Lung (tissue), 12 donors: ENCODE data around the gene CUEDC2. TPM values are rescaled to one million over a fixed set of nuclear protein-coding genes. Genes with fewer than 3 reads are reported as not detected.
A peak's percentile ranks its signal among the peaks of the same experiment; 100 is the strongest.

Experiments used
- ATAC-seq: fragments of 200-7000 bp; cut with Tn5 transposase; one replicate; pipeline ENCODE4 v1.9.1; 2020; ENCODE audit warnings: moderate number of reproducible peaks; ENCODE audit not compliant: insufficient read depth, low FRiP score
- DNase-seq, 3 donors: peaks; one replicate each; pipeline ENCODE4 v3.0.0-alpha.2; 2013 to 2017
- H3K27ac ChIP-seq, 2 donors: one replicate each; pipeline ENCODE4 v1.5.1; 2013; ENCODE audit warnings: mild to moderate bottlenecking in 2 of 2, moderate library complexity in 2 of 2, control low read depth in 1 of 2, inconsistent platforms in 1 of 2, low read depth in 1 of 2, low read length in 1 of 2
- H3K27me3 ChIP-seq, 3 donors: one replicate each; pipeline ENCODE4 v1.5.1; 2013; ENCODE audit warnings: low read length in 2 of 3; ENCODE audit not compliant: control insufficient read depth in 3 of 3, insufficient read depth in 3 of 3
- H3K36me3 ChIP-seq, 4 donors: one replicate each; pipeline ENCODE4 v1.5.1; 2013; ENCODE audit warnings: low read length in 4 of 4, mild to moderate bottlenecking in 1 of 4, moderate library complexity in 1 of 4; ENCODE audit not compliant: control insufficient read depth in 4 of 4, insufficient read depth in 4 of 4
- H3K4me1 ChIP-seq, 5 donors: one replicate each; pipeline ENCODE4 v1.5.1; 2013; ENCODE audit warnings: low read length in 5 of 5, mild to moderate bottlenecking in 2 of 5, moderate library complexity in 1 of 5; ENCODE audit not compliant: control insufficient read depth in 5 of 5, insufficient read depth in 5 of 5
- H3K4me3 ChIP-seq: one replicate; pipeline ENCODE4 v1.5.1; 2013; ENCODE audit warnings: mild to moderate bottlenecking, control low read depth, moderate library complexity
- H3K9ac ChIP-seq, 2 donors: one replicate each; pipeline ENCODE4 v1.5.1; 2013; ENCODE audit warnings: low read length in 2 of 2, control low read depth in 1 of 2; ENCODE audit not compliant: insufficient read depth in 1 of 2
- H3K9me3 ChIP-seq, 4 donors: one replicate each; pipeline ENCODE4 v1.5.1; 2013; ENCODE audit warnings: low read length in 3 of 4, mild to moderate bottlenecking in 1 of 4, moderate library complexity in 1 of 4; ENCODE audit not compliant: control insufficient read depth in 4 of 4, insufficient read depth in 3 of 4
- WGBS, 2 donors: extraction: QIAGEN DNeasy Blood & Tissue Kit; methylation state at CpG; one replicate each; pipeline ENCODE4 v1.1.7; 2013; 5-methylcytosine and 5-hydroxymethylcytosine counted together
- polyA plus RNA-seq, 2 donors: library from polyadenylated mRNA; stranded (reverse); fragments of 200-250 nt; gene quantifications; one replicate each; pipeline ENCODE4 v1.2.1, GENCODE V29; 2013
- total RNA-seq, 2 donors: library from RNA; depleted of rRNA in 1 of 2; stranded (reverse); fragments of >200 nt in 1 of 2; gene quantifications; one replicate each; pipeline ENCODE4 v1.2.1, GENCODE V29; 2014 to 2021
- TF ChIP-seq, protein P1 (sequence below): IDR thresholded peaks from 2 replicates; pipeline ENCODE4 v1.5.1; 2012; ENCODE audit warnings: mild to moderate bottlenecking; ENCODE audit errors: control extremely low read depth, extremely low read depth
- donor health status: control.
- donor health status: control.
- donor health status: Bipolar disorder and iron deficiency.
- donor health status: healthy.
- donor health status: DM: yes; HTN: yes; CAD: no.

CUEDC2 gene
- total and polyA plus RNA-seq, 4 donors: 33.4 to 63.8 (median 44.1) TPM

DNA sequence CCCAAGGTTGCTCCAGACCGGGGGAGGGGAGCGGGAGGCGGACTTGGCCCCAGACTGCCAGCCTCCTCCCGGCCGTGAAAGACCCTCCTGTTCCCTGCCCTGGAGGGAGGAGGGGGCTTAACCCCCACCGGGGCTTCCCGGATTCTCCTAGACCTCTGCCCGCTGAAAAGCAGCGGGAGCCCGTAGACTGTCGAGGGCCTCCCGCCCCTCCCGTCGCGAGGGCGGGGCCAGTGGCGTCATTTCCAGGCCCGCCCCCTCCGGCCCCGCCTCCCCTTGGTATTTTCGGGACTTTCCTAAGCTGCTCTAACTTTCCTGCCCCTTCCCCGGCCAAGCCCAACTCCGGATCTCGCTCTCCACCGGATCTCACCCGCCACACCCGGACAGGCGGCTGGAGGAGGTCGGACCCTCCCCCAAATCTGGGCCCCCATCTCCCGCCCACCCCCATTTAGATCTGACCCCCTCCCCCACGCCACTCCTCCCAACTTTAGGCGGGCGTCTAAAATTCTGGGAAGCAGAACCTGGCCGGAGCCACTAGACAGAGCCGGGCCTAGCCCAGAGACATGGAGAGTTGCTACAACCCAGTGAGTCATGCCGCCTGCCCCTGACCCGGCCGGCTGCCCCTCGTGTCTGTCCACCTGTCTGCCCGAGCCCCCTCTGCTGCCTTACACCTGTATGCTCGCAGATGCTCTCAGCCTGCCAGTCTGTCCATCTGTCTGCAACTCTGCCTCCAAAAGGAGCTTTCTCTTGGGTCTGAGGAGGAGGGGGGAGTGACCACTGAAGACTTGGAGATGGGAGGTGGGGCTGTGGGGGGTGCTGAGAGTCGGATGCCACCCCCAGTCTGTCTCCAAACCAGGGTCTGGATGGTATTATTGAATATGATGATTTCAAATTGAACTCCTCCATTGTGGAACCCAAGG lies 36.7 kb downstream of the CUEDC2 start, which contains the start of gene NFKB2:
Gene NFKB2 (plus strand): TSS at position 306 of the 917 bp plus-strand sequence. CDS start 255 bp downstream, at position 561.
- WGBS, 2 donors: 1% methylated on average over 41 to 42 of the region's 42 CpGs
- H3K36me3 ChIP-seq: peaks cover 0 to 13% (median 0%) of the 10 kb centered on the region in 4 donors

GRCh38 chr10:102394801-102395399 lies 37.5 kb downstream of the CUEDC2 start:
- peak overlapping the region; percentile 56 for H3K4me3 ChIP-seq
- no peak for ATAC-seq
- H3K9me3 ChIP-seq: no peaks in the 10 kb centered on the region
- H3K9ac ChIP-seq: peak overlapping the region; percentile 71 to 76
- peaks cover 0 to 11% (median 0%) of the 10 kb centered on the region in 4 donors for H3K36me3 ChIP-seq
- TF ChIP-seq, protein P1, sequence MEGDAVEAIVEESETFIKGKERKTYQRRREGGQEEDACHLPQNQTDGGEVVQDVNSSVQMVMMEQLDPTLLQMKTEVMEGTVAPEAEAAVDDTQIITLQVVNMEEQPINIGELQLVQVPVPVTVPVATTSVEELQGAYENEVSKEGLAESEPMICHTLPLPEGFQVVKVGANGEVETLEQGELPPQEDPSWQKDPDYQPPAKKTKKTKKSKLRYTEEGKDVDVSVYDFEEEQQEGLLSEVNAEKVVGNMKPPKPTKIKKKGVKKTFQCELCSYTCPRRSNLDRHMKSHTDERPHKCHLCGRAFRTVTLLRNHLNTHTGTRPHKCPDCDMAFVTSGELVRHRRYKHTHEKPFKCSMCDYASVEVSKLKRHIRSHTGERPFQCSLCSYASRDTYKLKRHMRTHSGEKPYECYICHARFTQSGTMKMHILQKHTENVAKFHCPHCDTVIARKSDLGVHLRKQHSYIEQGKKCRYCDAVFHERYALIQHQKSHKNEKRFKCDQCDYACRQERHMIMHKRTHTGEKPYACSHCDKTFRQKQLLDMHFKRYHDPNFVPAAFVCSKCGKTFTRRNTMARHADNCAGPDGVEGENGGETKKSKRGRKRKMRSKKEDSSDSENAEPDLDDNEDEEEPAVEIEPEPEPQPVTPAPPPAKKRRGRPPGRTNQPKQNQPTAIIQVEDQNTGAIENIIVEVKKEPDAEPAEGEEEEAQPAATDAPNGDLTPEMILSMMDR: no peak
- H3K27me3 ChIP-seq: peaks cover 0 to 9% (median 9%) of the 10 kb centered on the region in 3 donors
- DNase-seq: peak in 2 of 3 donors; percentile 58 to 63
- H3K27ac ChIP-seq: peak overlapping the region; percentile 94 to 99
- H3K4me1 ChIP-seq: peaks cover 0 to 18% (median 14%) of the 10 kb centered on the region in 5 donors
- WGBS, 2 donors: 0% methylated on average over 33 to 35 of the region's 35 CpGs

More for the DNA sequence above, 36.7 kb downstream of the CUEDC2 start, which contains the start of gene NFKB2:
- H3K9ac ChIP-seq: peak within 1 kb of the TSS; percentile 71 to 76
- DNase-seq (peak; percentile 94 to 95 (median 94)), ATAC-seq (peak; percentile 75)
- no peaks in the 10 kb centered on the region for H3K9me3 ChIP-seq
- H3K4me1 ChIP-seq: peaks cover 0 to 19% (median 14%) of the 10 kb centered on the region in 5 donors
- H3K27me3 ChIP-seq: peaks cover 0 to 8% (median 3%) of the 10 kb centered on the region in 3 donors
- peak within 1 kb of the TSS; percentile 78 for H3K4me3 ChIP-seq
- H3K27ac ChIP-seq: peak within 1 kb of the TSS; percentile 94 to 99
- TF ChIP-seq, protein P1: no peak

DNA sequence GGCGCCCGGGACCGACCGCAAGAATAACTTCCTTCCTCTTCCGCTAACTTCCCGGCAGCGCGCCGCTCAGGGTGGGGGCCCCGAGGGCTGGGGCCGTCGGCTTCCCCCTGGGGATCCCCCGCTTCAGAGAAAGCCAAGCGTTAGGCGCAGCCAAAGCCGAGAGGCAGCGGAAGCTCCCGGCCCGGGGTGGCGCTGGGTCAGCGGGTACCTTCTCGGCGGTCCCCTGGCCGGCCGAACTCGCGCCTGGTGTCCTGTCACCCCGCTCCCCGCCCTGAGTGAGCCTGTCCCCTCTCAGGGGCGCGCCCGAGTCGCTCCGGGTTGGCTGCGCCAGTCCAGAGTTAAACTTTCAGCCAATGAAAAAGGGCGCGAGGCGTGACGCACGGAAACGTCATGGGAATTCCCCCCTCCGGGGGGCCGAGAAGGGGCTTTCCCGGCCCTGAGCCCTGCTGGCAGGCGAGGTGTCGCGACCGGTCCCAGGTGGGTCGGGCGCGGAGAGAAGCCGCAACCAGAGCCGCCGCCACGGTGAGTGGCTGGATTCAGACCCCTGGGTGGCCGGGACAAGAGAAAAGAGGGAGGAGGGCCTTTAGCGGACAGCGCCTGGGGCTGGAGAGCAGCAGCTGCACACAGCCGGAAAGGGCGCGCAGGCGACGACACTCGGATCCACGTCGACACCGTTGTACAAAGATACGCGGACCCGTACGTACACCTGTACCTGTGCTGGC lies 38.1 kb downstream of the CUEDC2 start:
- peak overlapping the region; percentile 56 for H3K4me3 ChIP-seq
- ATAC-seq (peak; percentile 86), DNase-seq (peak; percentile 92 to 95 (median 95))
- H3K9ac ChIP-seq: peak overlapping the region; percentile 71 to 82
- peak overlapping the region; percentile 94 to 99 for H3K27ac ChIP-seq
- TF ChIP-seq, protein P1: peak; percentile 84
- WGBS, 2 donors: 0% methylated on average over 60 to 71 of the region's 71 CpGs
- H3K4me1 ChIP-seq: peaks cover 0 to 14% (median 9%) of the 10 kb centered on the region in 5 donors
- no peaks in the 10 kb centered on the region for H3K9me3 ChIP-seq
- H3K36me3 ChIP-seq: peaks cover 0 to 11% (median 0%) of the 10 kb centered on the region in 4 donors
- H3K27me3 ChIP-seq: peaks cover 0 to 11% (median 9%) of the 10 kb centered on the region in 3 donors
